HG02571 (cell line): ENCODE measurements around the gene KLHL14.
"Not testable (repeated sequence)": the region's sequence is repeated elsewhere in the genome, so short reads cannot be mapped to it uniquely, and the experiment has no call there.

Experiments used
- ATAC-seq: cut with Tn5 transposase; IDR thresholded peaks from one replicate; pipeline ENCODE4 v1.9.1; 2021; ENCODE audit warnings: mild to moderate bottlenecking, moderate library complexity; ENCODE audit not compliant: unreplicated experiment

The KLHL14 gene

DNA sequence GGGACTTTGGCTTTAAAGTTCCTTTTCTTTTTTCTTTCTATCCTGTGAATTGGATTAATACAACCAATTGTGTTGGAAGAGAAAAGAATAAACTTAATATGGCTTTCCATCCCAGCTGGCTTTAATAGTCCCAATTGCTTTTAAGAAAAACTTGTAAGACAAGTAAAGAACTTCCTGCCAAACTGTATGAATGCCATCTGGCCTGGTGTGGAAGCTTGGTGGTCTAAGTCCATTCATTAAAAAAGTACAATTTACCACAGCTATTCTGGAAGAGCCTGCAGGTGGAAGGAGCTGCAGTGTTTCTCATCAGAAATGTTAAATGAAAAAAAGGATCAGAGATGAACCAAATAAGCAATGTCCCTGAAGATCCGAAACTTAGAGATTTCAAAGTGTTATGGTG, 103.9 kb downstream of the KLHL14 start:
- ATAC-seq: no peak

DNA sequence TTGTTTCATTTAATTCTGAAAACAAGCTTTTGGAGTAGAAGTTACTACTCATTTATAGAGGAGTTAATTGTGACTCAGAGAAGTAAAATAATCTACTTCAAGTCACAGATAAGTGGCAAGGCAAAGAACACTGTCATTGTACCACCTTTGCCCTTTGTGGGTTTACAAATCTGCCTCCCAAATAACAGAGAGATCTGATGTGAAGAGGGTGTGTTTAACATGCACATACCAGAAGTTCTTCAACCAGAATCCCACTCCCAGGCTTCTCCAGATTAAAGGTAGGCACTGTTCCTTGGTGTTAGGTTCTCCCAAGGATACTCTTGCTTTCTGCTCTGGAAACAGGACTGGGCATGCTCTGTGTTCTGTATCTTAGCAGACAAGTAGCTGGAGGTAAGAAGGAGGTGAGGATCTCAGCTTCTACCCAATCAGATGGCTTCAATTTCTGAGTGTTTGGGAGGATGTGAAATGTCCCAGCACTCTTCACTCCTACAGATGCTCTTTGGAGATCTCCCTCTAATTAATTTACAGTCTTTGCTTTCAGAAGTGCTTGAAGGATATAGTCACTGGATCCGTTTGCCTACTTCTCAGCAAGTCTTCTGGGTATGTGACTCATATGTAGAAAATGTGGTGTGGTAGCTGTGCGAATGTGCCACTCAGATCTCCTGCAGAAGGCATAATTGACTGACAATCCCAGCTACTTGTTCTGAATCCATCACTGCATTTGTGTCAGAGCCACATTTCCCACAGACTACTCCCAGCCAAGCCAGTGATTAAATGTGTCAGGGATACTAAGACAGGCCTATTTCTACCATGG, 111.1 kb downstream of the KLHL14 start:
- no peak for ATAC-seq

DNA sequence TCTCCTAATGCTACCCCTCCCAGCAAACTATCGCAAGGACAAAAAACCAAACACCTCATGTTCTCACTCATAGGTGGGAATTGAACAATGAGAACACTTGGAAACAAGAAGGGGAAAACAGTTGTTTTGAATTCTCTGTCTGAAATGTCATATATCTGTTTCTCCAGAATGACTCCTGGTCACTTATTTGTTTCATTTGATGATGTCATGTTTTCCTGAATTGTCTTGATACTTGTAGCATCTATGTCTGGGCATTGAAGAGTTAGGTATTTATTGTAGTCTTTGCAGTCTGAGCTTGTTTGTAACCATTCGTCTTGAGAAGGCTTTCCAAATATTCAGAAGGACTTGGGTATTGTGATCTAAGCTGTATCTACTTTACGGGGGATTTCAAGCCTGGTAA, 118.3 kb downstream of the KLHL14 start:
- ATAC-seq: not testable (repeated sequence)

DNA sequence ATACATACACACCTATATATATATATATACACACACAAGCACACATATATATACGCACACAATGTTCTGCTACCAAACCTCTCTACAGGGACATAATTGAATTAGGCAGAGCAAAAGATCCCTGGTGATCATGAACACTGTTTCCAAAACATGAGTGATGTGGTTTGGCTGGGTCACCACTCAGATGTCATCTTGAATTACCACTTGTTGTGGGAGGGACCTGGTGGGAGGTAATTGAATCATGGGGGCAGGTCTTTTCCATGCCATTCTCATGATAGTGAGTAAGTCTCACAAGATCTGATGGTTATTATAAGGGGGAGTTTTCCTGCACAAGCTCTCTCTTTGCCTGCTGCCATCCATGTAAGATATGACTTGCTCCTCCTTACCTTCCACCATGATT, 135.2 kb downstream of the KLHL14 start:
- not testable (repeated sequence) for ATAC-seq

DNA sequence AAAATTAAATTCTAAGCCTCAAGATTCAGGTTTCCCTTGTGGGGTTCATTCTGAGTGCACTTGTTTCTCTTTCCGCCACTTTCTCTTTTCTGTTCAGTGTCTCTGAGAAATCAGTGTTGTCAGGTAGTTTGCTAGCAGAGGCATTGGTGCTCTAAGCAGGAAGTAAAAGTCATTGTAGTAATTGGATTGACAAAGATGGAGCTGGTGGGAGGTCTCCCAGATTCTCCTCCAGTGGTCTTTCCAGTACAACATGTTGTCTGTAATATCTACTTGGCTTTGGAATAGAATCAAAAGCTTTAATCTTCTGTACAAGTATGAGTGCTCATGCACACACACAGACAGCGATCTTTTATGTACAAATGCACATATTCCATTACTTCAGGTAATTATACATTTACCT, 135.6 kb downstream of the KLHL14 start:
- ATAC-seq: no peak

DNA sequence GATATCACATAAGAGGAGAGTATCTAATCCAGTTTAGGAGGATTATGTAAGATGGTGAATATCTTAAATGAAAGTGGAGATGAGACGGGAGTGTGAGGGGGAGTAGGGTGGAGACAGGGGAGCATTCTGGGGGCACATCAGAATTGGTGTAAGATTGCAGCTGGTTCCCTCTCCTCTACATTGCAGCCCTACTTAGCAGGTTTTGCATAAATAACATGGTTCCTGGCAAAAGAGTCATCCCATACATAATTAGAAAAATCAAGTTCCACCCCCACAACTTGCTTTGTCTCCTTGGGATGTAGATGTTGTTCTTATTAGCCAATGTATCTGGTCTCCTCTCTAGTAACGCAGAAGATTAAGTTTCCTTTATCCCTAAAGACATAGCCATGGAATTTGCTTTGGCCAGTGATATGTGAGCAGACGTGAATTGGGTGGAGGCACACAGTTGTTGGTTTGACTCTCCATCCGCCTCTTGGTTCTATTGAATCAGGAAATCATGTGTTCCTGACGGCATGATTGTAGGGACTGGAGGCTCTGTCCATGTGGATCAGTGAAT, 137.9 kb downstream of the KLHL14 start:
- no peak for ATAC-seq

DNA sequence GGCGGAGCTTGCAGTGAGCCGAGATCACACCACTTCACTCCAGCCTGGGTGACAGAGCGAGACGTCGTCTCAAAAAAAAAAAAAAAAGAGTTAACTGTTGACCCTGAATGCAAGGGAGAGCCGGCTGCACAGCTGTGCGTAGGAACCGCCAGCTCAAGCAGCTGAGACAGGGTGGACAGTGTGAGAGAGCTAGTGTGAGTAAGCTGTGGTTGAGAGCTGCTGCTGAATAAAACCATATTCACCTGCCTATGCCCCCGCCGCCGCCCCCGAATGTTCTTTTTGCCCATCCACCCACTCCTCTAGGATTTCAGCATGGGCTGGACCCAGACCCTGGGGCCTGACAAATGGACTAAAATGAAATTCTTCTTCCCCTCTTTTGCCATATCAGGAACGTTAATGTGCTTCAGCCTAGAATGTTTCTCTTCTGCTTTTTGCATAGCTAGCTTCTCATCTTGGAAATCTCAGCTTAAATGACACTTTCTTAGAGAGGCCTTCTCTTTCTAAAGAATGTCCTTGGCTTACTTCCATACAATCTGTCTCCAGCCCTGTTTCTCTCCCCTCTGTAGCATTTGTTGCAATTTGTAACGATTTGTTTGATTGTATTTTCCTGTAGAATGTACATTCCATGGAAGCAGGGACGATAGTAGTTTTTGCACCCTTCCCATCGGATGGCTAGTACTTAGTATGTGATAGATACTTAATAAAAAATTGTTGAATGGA, 142.7 kb downstream of the KLHL14 start:
- ATAC-seq: no peak

DNA sequence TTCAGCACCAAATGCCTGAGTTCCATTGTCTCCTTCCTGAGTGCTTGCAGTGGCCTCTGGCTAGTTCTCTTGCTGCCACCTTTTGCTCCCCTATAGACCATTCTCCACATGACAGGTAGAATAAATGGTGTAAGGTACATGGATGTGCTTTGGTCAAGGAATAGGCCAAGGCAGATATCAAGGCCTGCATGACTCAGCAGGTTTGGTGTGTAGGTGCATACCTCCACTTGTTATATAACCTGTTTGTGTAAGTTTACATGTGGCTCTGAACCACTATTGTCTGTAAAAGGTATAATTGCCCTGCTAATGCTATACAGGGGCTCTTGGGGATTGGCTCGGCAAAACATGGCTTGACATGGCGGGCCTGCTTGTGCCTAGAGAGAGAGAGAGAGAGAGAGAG, 143.5 kb downstream of the KLHL14 start:
- no peak for ATAC-seq

DNA sequence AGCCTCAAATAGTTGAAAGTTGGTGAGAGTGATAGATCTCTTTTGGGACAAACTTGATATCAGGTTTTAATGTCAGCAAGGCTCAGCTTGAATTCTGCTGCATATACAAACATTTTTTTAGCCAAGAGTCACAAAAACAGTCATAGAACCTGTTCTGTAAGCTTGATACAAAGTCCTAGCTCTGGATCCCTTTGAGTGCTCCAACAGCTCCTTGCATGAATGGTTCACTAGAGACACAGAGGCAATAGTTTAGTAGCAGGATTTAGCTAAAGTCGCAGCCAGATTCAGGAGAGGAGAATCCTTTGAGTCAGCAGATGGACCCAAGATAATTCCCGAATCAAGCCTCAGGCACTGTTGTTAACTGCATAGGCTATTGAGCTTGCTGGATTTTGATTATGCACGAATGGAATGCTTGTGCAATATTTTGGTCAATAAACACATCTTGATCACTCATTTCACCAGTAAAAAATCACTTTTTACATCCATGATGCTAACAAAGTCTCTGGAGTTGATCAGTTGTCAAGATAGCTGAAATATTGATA, 148.6 kb downstream of the KLHL14 start:
- ATAC-seq: no peak

DNA sequence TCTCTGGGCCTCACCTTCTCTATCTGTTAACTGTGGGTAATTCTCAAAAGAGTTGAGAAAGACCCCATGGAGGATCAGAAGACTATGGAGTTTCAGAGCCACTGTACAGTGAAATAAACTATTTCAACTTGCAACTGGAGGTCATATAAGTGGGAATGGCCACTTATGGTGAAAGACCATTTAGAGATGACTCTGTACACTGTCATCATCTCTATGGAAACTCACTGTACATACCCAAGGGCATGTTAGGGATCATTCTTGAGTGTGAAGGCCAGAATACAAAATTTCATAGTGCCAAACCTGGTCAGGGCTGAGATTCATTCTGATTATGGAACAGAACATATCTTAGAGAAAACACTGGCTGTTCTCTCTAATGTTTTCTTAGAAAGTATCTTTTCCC, 149.3 kb downstream of the KLHL14 start:
- ATAC-seq: no peak
